ENCODE measurements around the gene LMX1A. TPM values are rescaled to one million over a fixed set of nuclear protein-coding genes. Genes with fewer than 3 reads are reported as not detected.

The LMX1A gene
- total and polyA plus RNA-seq, 5 donors: not detected

GRCh38 chr1:165228676-165229075 is 127.8 kb downstream of the LMX1A start:
- Histone ChIP-seq H3K9me3 (ENCODE audit: control insufficient read depth, low read length) (no peaks in the 10 kb centered on the region), H3K4me3 (ENCODE audit: low read length) (no peak overlapping the region), H3K4me1 (ENCODE audit: control insufficient read depth, insufficient read depth, low read length) (no peaks in the 10 kb centered on the region), H3K27me3 (ENCODE audit: control insufficient read depth, insufficient read depth) (peaks cover under 1% of the 10 kb centered on the region), H3K27ac (ENCODE audit: low read length) (no peak overlapping the region)
- 5% methylated on average over 2 of the region's 2 CpGs for WGBS
- DNase-seq: no peak
- intact Hi-C loops (cut with DNase I): no loop called here
- ATAC-seq: no peak

- no peak overlapping the region for H3K27ac ChIP-seq (ENCODE audit: low read length)
- no peaks in the 10 kb centered on the region for H3K27me3 ChIP-seq (ENCODE audit: control insufficient read depth, insufficient read depth)
- DNase-seq (no peak), ATAC-seq (no peak)
- intact Hi-C loops (cut with DNase I): no loop called here
- no peaks in the 10 kb centered on the region for H3K9me3 ChIP-seq (ENCODE audit: control insufficient read depth, low read length)
- WGBS: 58% methylated on average over 2 of the region's 2 CpGs
- no peaks in the 10 kb centered on the region for H3K4me1 ChIP-seq (ENCODE audit: control insufficient read depth, insufficient read depth, low read length)
- H3K4me3 ChIP-seq (ENCODE audit: low read length): no peak overlapping the region
Observed at GRCh38 chr1:165228111-165228655, 128.3 kb downstream of the LMX1A start.

GRCh38 chr1:165226326-165226725 is 130.2 kb downstream of the LMX1A start:
- H3K27ac ChIP-seq (ENCODE audit: low read length): no peak overlapping the region
- DNase-seq (no peak), ATAC-seq (no peak)
- intact Hi-C loops (cut with DNase I): no loop called here
- 64% methylated on average over 2 of the region's 2 CpGs for WGBS
- H3K27me3 ChIP-seq (ENCODE audit: control insufficient read depth, insufficient read depth): no peaks in the 10 kb centered on the region
- H3K9me3 ChIP-seq (ENCODE audit: control insufficient read depth, low read length): no peaks in the 10 kb centered on the region
- H3K4me1 ChIP-seq (ENCODE audit: control insufficient read depth, insufficient read depth, low read length): no peaks in the 10 kb centered on the region
- no peak overlapping the region for H3K4me3 ChIP-seq (ENCODE audit: low read length)

GRCh38 chr1:165225650-165226049 is 130.9 kb downstream of the LMX1A start:
- intact Hi-C loops (cut with DNase I): no loop called here
- no peaks in the 10 kb centered on the region for H3K9me3 ChIP-seq (ENCODE audit: control insufficient read depth, low read length)
- no peaks in the 10 kb centered on the region for H3K4me1 ChIP-seq (ENCODE audit: control insufficient read depth, insufficient read depth, low read length)
- DNase-seq (no peak), ATAC-seq (no peak)
- no peaks in the 10 kb centered on the region for H3K27me3 ChIP-seq (ENCODE audit: control insufficient read depth, insufficient read depth)
- no peak overlapping the region for H3K27ac ChIP-seq (ENCODE audit: low read length)
- 79% methylated on average over 1 of the region's 1 CpG for WGBS
- no peak overlapping the region for H3K4me3 ChIP-seq (ENCODE audit: low read length)

- ATAC-seq: no peak
- no peaks in the 10 kb centered on the region for H3K9me3 ChIP-seq (ENCODE audit: control insufficient read depth, low read length)
- no peak for DNase-seq
- intact Hi-C loops (cut with DNase I): no loop called here
- WGBS: 73% methylated on average over 3 of the region's 3 CpGs
- no peak overlapping the region for H3K4me3 ChIP-seq (ENCODE audit: low read length)
- no peaks in the 10 kb centered on the region for H3K27me3 ChIP-seq (ENCODE audit: control insufficient read depth, insufficient read depth)
- H3K27ac ChIP-seq (ENCODE audit: low read length): no peak overlapping the region
- no peaks in the 10 kb centered on the region for H3K4me1 ChIP-seq (ENCODE audit: control insufficient read depth, insufficient read depth, low read length)
Observed at GRCh38 chr1:165225062-165225461, 131.5 kb downstream of the LMX1A start.

- no peak overlapping the region for H3K27ac ChIP-seq (ENCODE audit: low read length)
- WGBS: 85% methylated on average over 2 of the region's 2 CpGs
- ATAC-seq: no peak
Observed at GRCh38 chr1:165224504-165224903, 132.0 kb downstream of the LMX1A start.

GRCh38 chr1:165222580-165222979 is 133.9 kb downstream of the LMX1A start:
- 70% methylated on average over 5 of the region's 5 CpGs for WGBS
- intact Hi-C loops (cut with DNase I): no loop called here
- H3K4me3 ChIP-seq (ENCODE audit: low read length): no peak overlapping the region
- no peaks in the 10 kb centered on the region for H3K9me3 ChIP-seq (ENCODE audit: control insufficient read depth, low read length)
- no peaks in the 10 kb centered on the region for H3K27me3 ChIP-seq (ENCODE audit: control insufficient read depth, insufficient read depth)
- no peak for ATAC-seq
- no peak for DNase-seq
- no peak overlapping the region for H3K27ac ChIP-seq (ENCODE audit: low read length)
- H3K4me1 ChIP-seq (ENCODE audit: control insufficient read depth, insufficient read depth, low read length): no peaks in the 10 kb centered on the region

More at GRCh38 chr1:165224504-165224903, 132.0 kb downstream of the LMX1A start:
- Histone ChIP-seq H3K4me3 (ENCODE audit: low read length) (no peak overlapping the region), H3K4me1 (ENCODE audit: control insufficient read depth, insufficient read depth, low read length) (no peaks in the 10 kb centered on the region), H3K27me3 (ENCODE audit: control insufficient read depth, insufficient read depth) (no peaks in the 10 kb centered on the region), H3K9me3 (ENCODE audit: control insufficient read depth, low read length) (no peaks in the 10 kb centered on the region)
- DNase-seq: no peak
- intact Hi-C loops (cut with DNase I): no loop called here

- no peak for ATAC-seq
- 39% methylated on average over 6 of the region's 6 CpGs for WGBS
- intact Hi-C loops (cut with DNase I): no loop called here
Observed at GRCh38 chr1:165218731-165219130, 137.8 kb downstream of the LMX1A start.

GRCh38 chr1:165217958-165218357 is 138.6 kb downstream of the LMX1A start:
- intact Hi-C loops (cut with DNase I): no loop called here
- Histone ChIP-seq H3K27ac (ENCODE audit: low read length) (no peak overlapping the region), H3K4me3 (ENCODE audit: low read length) (no peak overlapping the region), H3K4me1 (ENCODE audit: control insufficient read depth, insufficient read depth, low read length) (no peaks in the 10 kb centered on the region), H3K27me3 (ENCODE audit: control insufficient read depth, insufficient read depth) (peaks cover 2% of the 10 kb centered on the region), H3K9me3 (ENCODE audit: control insufficient read depth, low read length) (no peaks in the 10 kb centered on the region)
- DNase-seq: no peak
- ATAC-seq: no peak
- WGBS: 30% methylated on average over 1 of the region's 1 CpG

More at GRCh38 chr1:165218731-165219130, 137.8 kb downstream of the LMX1A start:
- Histone ChIP-seq H3K27me3 (ENCODE audit: control insufficient read depth, insufficient read depth) (no peaks in the 10 kb centered on the region), H3K9me3 (ENCODE audit: control insufficient read depth, low read length) (no peaks in the 10 kb centered on the region), H3K27ac (ENCODE audit: low read length) (no peak overlapping the region), H3K4me3 (ENCODE audit: low read length) (no peak overlapping the region), H3K4me1 (ENCODE audit: control insufficient read depth, insufficient read depth, low read length) (no peaks in the 10 kb centered on the region)
- no peak for DNase-seq

GRCh38 chr1:165216254-165216653 is 140.3 kb downstream of the LMX1A start:
- Histone ChIP-seq H3K27me3 (ENCODE audit: control insufficient read depth, insufficient read depth) (peaks cover 2% of the 10 kb centered on the region), H3K9me3 (ENCODE audit: control insufficient read depth, low read length) (no peaks in the 10 kb centered on the region), H3K27ac (ENCODE audit: low read length) (no peak overlapping the region), H3K4me1 (ENCODE audit: control insufficient read depth, insufficient read depth, low read length) (no peaks in the 10 kb centered on the region), H3K4me3 (ENCODE audit: low read length) (no peak overlapping the region)
- no peak for DNase-seq
- ATAC-seq: no peak
- intact Hi-C loops (cut with DNase I): no loop called here

GRCh38 chr1:165215676-165216075 is 140.8 kb downstream of the LMX1A start:
- 74% methylated on average over 2 of the region's 2 CpGs for WGBS
- Histone ChIP-seq H3K4me3 (ENCODE audit: low read length) (no peak overlapping the region), H3K9me3 (ENCODE audit: control insufficient read depth, low read length) (no peaks in the 10 kb centered on the region), H3K4me1 (ENCODE audit: control insufficient read depth, insufficient read depth, low read length) (no peaks in the 10 kb centered on the region), H3K27ac (ENCODE audit: low read length) (no peak overlapping the region), H3K27me3 (ENCODE audit: control insufficient read depth, insufficient read depth) (peaks cover 2% of the 10 kb centered on the region)
- no peak for DNase-seq
- intact Hi-C loops (cut with DNase I): no loop called here
- no peak for ATAC-seq

- Histone ChIP-seq H3K4me3 (ENCODE audit: low read length) (no peak overlapping the region), H3K27ac (ENCODE audit: low read length) (no peak overlapping the region), H3K4me1 (ENCODE audit: control insufficient read depth, insufficient read depth, low read length) (no peaks in the 10 kb centered on the region), H3K9me3 (ENCODE audit: control insufficient read depth, low read length) (no peaks in the 10 kb centered on the region), H3K27me3 (ENCODE audit: control insufficient read depth, insufficient read depth) (peaks cover 2% of the 10 kb centered on the region)
- WGBS: 69% methylated on average over 3 of the region's 3 CpGs
- intact Hi-C loops (cut with DNase I): no loop called here
- DNase-seq (no peak), ATAC-seq (no peak)
Observed at GRCh38 chr1:165212229-165212628, 144.3 kb downstream of the LMX1A start.

All from right cardiac atrium (tissue), 5 donors.